ENCODE measurements around the gene TRAPPC10. TPM values are rescaled to one million over a fixed set of nuclear protein-coding genes. Genes with fewer than 3 reads are reported as not detected.

The TRAPPC10 gene
- total and polyA plus RNA-seq, 9 of the 15 experiments (the other 6 are each of a cell fraction or from before 2014, with no cell fraction given), result 1.1 to 33.8 (median 24.3) TPM

- 0 out of 2 replicates have a peak, but pooled peaks have one; percentile 37 for TF ChIP-seq ELF2 (CRISPR knock-in tag; IDR thresholded peaks at IDR 0.05)
- TF ChIP-seq SRSF9 (IDR thresholded peaks at IDR 0.05; ENCODE audit: borderline replicate concordance, low read depth, low read length), result no peak
- TF ChIP-seq, protein P1, sequence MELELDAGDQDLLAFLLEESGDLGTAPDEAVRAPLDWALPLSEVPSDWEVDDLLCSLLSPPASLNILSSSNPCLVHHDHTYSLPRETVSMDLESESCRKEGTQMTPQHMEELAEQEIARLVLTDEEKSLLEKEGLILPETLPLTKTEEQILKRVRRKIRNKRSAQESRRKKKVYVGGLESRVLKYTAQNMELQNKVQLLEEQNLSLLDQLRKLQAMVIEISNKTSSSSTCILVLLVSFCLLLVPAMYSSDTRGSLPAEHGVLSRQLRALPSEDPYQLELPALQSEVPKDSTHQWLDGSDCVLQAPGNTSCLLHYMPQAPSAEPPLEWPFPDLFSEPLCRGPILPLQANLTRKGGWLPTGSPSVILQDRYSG (tag; conservative IDR thresholded peaks at IDR 0.05; ENCODE audit: low read depth), result no peak
- TF ChIP-seq HCFC1 (IDR thresholded peaks at IDR 0.05; ENCODE audit: low read depth, low read length), result no peak
- TF ChIP-seq MTA1 (IDR thresholded peaks at IDR 0.05; ENCODE audit: borderline replicate concordance), result peak; percentile 72
- peak in 1 of 2 experiments; percentile 13; a peak in 1 of 3 replicates for TF ChIP-seq CBX3 (IDR thresholded peaks at IDR 0.05; ENCODE audit: borderline replicate concordance in 1 of 2, low read length in 2 of 2)
- no peak for TF ChIP-seq NFRKB (IDR thresholded peaks at IDR 0.05; ENCODE audit: low read depth)
- TF ChIP-seq CREB1 (IDR thresholded peaks at IDR 0.05), result peak; percentile 73
- no peak for TF ChIP-seq CREB1 (CRISPR knock-in tag; IDR thresholded peaks at IDR 0.05)
- TF ChIP-seq, protein P2, sequence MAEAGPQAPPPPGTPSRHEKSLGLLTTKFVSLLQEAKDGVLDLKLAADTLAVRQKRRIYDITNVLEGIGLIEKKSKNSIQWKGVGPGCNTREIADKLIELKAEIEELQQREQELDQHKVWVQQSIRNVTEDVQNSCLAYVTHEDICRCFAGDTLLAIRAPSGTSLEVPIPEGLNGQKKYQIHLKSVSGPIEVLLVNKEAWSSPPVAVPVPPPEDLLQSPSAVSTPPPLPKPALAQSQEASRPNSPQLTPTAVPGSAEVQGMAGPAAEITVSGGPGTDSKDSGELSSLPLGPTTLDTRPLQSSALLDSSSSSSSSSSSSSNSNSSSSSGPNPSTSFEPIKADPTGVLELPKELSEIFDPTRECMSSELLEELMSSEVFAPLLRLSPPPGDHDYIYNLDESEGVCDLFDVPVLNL (CRISPR knock-in tag; IDR thresholded peaks at IDR 0.05; ENCODE audit: low read depth), result no peak
- TF ChIP-seq EP400 (IDR thresholded peaks at IDR 0.05), result no peak
- no peak for TF ChIP-seq COPS2 (conservative IDR thresholded peaks at IDR 0.05)
- no peak for TF ChIP-seq TAF7 (tag; IDR thresholded peaks at IDR 0.05)
- 0 out of 2 replicates have a peak, but pooled peaks have one; percentile 22 for TF ChIP-seq HES1 (IDR thresholded peaks at IDR 0.05; ENCODE audit: low read depth)
- TF ChIP-seq MAFK (IDR thresholded peaks at IDR 0.05; ENCODE audit: low read length), result no peak
- TF ChIP-seq ZNF140 (CRISPR knock-in tag; IDR thresholded peaks at IDR 0.05), result no peak
- no peak for TF ChIP-seq ZNF551 (CRISPR knock-in tag; IDR thresholded peaks at IDR 0.05)
- no peak for TF ChIP-seq SIN3A (IDR thresholded peaks at IDR 0.05; ENCODE audit: borderline replicate concordance in 2 of 2, control insufficient read depth in 1 of 2, low read depth in 2 of 2, low read length in 2 of 2)
- TF ChIP-seq, protein P3, sequence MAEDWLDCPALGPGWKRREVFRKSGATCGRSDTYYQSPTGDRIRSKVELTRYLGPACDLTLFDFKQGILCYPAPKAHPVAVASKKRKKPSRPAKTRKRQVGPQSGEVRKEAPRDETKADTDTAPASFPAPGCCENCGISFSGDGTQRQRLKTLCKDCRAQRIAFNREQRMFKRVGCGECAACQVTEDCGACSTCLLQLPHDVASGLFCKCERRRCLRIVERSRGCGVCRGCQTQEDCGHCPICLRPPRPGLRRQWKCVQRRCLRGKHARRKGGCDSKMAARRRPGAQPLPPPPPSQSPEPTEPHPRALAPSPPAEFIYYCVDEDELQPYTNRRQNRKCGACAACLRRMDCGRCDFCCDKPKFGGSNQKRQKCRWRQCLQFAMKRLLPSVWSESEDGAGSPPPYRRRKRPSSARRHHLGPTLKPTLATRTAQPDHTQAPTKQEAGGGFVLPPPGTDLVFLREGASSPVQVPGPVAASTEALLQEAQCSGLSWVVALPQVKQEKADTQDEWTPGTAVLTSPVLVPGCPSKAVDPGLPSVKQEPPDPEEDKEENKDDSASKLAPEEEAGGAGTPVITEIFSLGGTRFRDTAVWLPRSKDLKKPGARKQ (CRISPR knock-in tag; IDR thresholded peaks at IDR 0.05), result no peak
- TF ChIP-seq, protein P4, sequence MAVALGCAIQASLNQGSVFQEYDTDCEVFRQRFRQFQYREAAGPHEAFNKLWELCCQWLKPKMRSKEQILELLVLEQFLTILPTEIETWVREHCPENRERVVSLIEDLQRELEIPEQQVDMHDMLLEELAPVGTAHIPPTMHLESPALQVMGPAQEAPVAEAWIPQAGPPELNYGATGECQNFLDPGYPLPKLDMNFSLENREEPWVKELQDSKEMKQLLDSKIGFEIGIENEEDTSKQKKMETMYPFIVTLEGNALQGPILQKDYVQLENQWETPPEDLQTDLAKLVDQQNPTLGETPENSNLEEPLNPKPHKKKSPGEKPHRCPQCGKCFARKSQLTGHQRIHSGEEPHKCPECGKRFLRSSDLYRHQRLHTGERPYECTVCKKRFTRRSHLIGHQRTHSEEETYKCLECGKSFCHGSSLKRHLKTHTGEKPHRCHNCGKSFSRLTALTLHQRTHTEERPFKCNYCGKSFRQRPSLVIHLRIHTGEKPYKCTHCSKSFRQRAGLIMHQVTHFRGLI (CRISPR knock-in tag; IDR thresholded peaks at IDR 0.05), result no peak
- no peak for TF ChIP-seq ETV5 (CRISPR knock-in tag; IDR thresholded peaks at IDR 0.05; ENCODE audit: low read depth)
- no peak for TF ChIP-seq SPI1 (IDR thresholded peaks at IDR 0.05; ENCODE audit: borderline replicate concordance, low read depth, low read length)
- TF ChIP-seq CBFB (CRISPR knock-in tag; IDR thresholded peaks at IDR 0.05), result no peak
- TF ChIP-seq JUND (IDR thresholded peaks at IDR 0.05; ENCODE audit: borderline replicate concordance, low read depth, low read length), result peak; percentile 97
- TF ChIP-seq JUND (tag; IDR thresholded peaks at IDR 0.05; ENCODE audit: borderline replicate concordance, low read depth, low read length), result peak; percentile 96
Measured at GRCh38 chr21:44017601-44018000, 5.5 kb downstream of the TRAPPC10 start (continued).

Data from K562 (cell line).